Superior temporal gyrus (tissue), 1 donor: ENCODE measurements around the gene WDR7.

Experiments
- DNase-seq: peaks from one replicate; pipeline ENCODE4 v3.0.0-alpha.2; 2016; ENCODE audit errors: extremely low spot score

The WDR7 gene

GRCh38 chr18:57077786-57078552 lies 426.8 kb downstream of the WDR7 start:
- DNase-seq, result no peak

- no peak for DNase-seq
Observed at GRCh38 chr18:57078614-57079013, 427.5 kb downstream of the WDR7 start.

DNA sequence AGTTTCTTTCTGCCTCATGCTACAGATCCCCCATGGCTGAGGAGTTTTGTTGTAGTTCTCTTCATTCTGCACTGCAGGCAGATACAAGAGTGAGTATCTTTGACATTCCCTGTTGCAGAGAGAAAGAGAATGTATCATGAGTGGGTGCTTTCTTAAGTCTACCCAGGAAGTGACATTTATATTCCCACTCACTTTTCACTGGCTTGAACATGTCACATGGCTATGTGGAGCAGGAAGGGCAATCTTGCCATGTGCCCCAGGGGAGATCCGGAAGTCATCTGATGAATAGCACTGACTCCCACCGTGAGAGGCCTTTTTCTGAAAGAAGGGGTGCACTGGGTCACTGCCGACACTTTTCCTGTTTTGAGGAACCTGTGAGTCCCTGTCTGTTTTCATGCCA lies 429.3 kb downstream of the WDR7 start:
- DNase-seq, result no peak

DNA sequence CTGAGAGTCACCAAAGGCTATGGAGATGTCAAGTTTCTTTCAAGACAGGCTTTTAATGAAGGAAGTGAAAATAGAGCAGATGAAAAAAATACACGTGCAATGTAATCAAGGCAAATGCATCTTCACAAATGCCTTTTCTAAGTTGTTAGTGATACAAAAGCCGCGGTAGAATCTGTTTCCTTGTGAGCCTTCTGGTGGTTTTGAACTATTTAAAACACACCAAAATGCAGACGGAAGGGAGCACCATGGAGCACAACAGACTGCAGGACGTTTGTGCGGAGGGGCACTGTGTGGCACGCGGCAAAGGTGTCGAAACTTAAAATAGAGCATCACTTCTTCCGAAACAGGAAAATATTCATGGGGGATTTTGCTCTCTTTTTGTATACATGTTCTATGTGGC lies 430.7 kb downstream of the WDR7 start:
- DNase-seq, result no peak

DNA sequence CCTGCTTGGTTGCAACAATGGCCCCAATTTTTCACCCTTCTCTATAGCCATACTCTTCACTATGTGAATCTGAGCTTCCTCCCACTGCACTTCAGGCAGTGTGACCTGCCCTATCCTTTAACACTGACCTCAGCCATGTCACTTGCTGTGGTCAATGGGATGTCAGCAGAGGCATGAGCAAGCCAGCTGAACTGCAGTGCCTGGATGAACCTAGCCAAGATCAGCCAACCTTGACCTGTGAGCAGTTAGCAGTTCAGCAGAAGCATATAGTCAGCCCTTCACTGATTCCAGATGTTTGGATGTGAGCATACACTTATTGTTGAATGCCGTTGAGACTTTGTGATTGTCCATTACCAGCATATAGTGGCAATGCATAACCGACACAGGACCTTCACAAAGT lies 432.3 kb downstream of the WDR7 start:
- DNase-seq, result no peak

GRCh38 chr18:57084331-57085271 lies 433.4 kb downstream of the WDR7 start:
- no peak for DNase-seq

GRCh38 chr18:57085371-57085770 lies 434.2 kb downstream of the WDR7 start:
- no peak for DNase-seq

DNA sequence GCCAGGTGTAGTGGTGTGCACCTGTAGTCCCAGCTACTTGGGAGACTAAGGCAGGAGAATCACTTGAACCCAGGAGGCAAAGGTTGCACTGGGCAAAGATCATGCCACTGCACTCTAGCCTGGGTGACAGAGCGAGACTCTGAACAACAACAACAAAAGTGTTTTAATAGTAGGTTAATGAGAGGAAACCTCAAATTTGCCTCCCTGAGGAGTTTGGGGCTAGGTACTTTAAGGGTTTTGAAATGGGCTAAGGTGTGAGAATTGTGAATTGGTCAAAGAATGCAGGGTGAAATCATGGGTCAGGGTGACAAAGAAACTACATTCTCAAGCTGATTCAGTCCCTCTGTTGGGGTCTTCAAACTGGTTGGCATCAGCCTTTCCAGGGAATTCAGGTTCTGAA lies 435.0 kb downstream of the WDR7 start:
- no peak for DNase-seq
